Endothelial cell of umbilical vein (primary cell): ENCODE data around the gene CXCR6. TPM values are rescaled to one million over a fixed set of nuclear protein-coding genes. Genes with fewer than 3 reads are reported as not detected.

Experiments used
- BruUV-seq: library from RNA; stranded (reverse); fragments of 400-500 nt; replicated peaks from 2 replicates; lab custom pipeline; 2021; lab: Mats Ljungman, UMichigan
- CTCF ChIA-PET: fragments of 300-600, 350-600 bp; sonication (Branson Sonifier 250); formaldehyde crosslinking; loops from one replicate; lab custom pipeline; 2021; ENCODE audit warnings: antibody characterized with exemption, inconsistent platforms; lab: Charles Lee
- POLR2A ChIA-PET: fragments of 300-600, 350-600 bp; sonication (Branson Sonifier 250); formaldehyde crosslinking; loops from one replicate; lab custom pipeline; 2021; ENCODE audit warnings: antibody characterized with exemption, inconsistent platforms; lab: Charles Lee
- DNase-seq: peaks from one replicate; pipeline ENCODE4 v3.0.0-alpha.2; 2011; ENCODE audit warnings: low read depth, low spot score
- FAIRE-seq: peaks from 2 replicates; lab custom pipeline; 2011; peaks lifted over from hg19 to GRCh38; lab: Jason Lieb, UNC
- H2AFZ ChIP-seq: 2 replicates; pipeline ENCODE4 v1.6.0; 2012; ENCODE audit warnings: low read depth, low read length, control low read depth, inconsistent platforms
- H3K27ac ChIP-seq: 2 replicates; pipeline ENCODE4 v1.5.1; 2011; ENCODE audit warnings: low read depth, mild to moderate bottlenecking, control low read depth, low read length, moderate library complexity; ENCODE audit not compliant: insufficient read depth
- H3K27me3 ChIP-seq, 2 experiments: 2 replicates each; pipeline versions ENCODE4 v1.6.0 to v1.6.1; 2011; ENCODE audit warnings: low read length in 2 of 2, mixed read lengths in 1 of 2; ENCODE audit not compliant: control insufficient read depth in 2 of 2, insufficient read depth in 2 of 2
- H3K36me3 ChIP-seq, 2 experiments: 2 replicates in 1 of 2; 3 replicates in 1 of 2; pipeline ENCODE4 v1.5.1; 2011; ENCODE audit warnings: low read length in 2 of 2, mild to moderate bottlenecking in 1 of 2, moderate library complexity in 1 of 2; ENCODE audit not compliant: control insufficient read depth in 2 of 2, insufficient read depth in 2 of 2; ENCODE audit errors: extremely low read depth in 1 of 2
- H3K4me1 ChIP-seq: 3 replicates; pipeline ENCODE4 v1.5.1; 2011; ENCODE audit warnings: mild to moderate bottlenecking, low read length; ENCODE audit not compliant: control insufficient read depth, insufficient read depth; ENCODE audit errors: extremely low read depth
- H3K4me2 ChIP-seq: 2 replicates; pipeline ENCODE4 v1.6.1; 2011; ENCODE audit warnings: low read length, control low read depth, mixed read lengths; ENCODE audit not compliant: insufficient read depth
- H3K4me3 ChIP-seq, 3 experiments: fragments of 200-600 bp in 1 of 3; sonication (generic), shearing (Covaris generic) in 1 of 3; replicated peaks in 1 of 3; 2 replicates each; pipeline ENCODE4 v1.5.1; 2011 to 2016; ENCODE audit warnings: control low read depth in 3 of 3, low read length in 3 of 3, mild to moderate bottlenecking in 2 of 3, inconsistent platforms in 1 of 3, low read depth in 1 of 3, moderate library complexity in 1 of 3; ENCODE audit not compliant: insufficient read depth in 1 of 3
- H3K79me2 ChIP-seq: 2 replicates; pipeline ENCODE4 v1.6.0; 2012; ENCODE audit warnings: low read length, inconsistent platforms; ENCODE audit not compliant: control insufficient read depth, insufficient read depth
- H3K9ac ChIP-seq: replicated peaks from 2 replicates; pipeline ENCODE3; 2011; ENCODE audit warnings: low read length, control low read depth; ENCODE audit not compliant: insufficient read depth; ENCODE audit errors: extremely low read depth
- H3K9me1 ChIP-seq: replicated peaks from 3 replicates; pipeline ENCODE4 v1.6.0; 2011; ENCODE audit warnings: mild to moderate bottlenecking, low read length; ENCODE audit not compliant: control insufficient read depth, insufficient read depth; ENCODE audit errors: extremely low read depth
- H3K9me3 ChIP-seq: replicated peaks from 2 replicates; pipeline ENCODE4 v1.5.1; 2012; ENCODE audit warnings: low read length, inconsistent platforms; ENCODE audit not compliant: control insufficient read depth, insufficient read depth
- H4K20me1 ChIP-seq: replicated peaks from 2 replicates; pipeline ENCODE3; 2011; ENCODE audit warnings: mild to moderate bottlenecking, low read length; ENCODE audit not compliant: control insufficient read depth, insufficient read depth; ENCODE audit errors: extremely low read depth
- EZH2 ChIP-seq: IDR thresholded peaks from 2 replicates; pipeline ENCODE4 v1.6.1; 2012; ENCODE audit warnings: borderline replicate concordance, low read depth, mild to moderate bottlenecking, moderate library complexity, low read length, inconsistent platforms; ENCODE audit not compliant: severe bottlenecking
- FOS ChIP-seq: IDR thresholded peaks from 2 replicates; pipeline ENCODE4 v1.6.1; 2011; ENCODE audit warnings: mild to moderate bottlenecking, low read length, moderate library complexity, borderline replicate concordance; ENCODE audit not compliant: insufficient read depth
- GATA2 ChIP-seq: IDR thresholded peaks from 2 replicates; pipeline ENCODE4 v1.7.0; 2011; ENCODE audit warnings: low read depth, mild to moderate bottlenecking, moderate library complexity, mixed read lengths, low read length; ENCODE audit not compliant: insufficient read length, insufficient read depth
- JUN ChIP-seq: IDR thresholded peaks from 2 replicates; pipeline ENCODE4 v1.6.1; 2011; ENCODE audit warnings: borderline replicate concordance, low read depth; ENCODE audit not compliant: insufficient read length, insufficient read depth
- MYC ChIP-seq: IDR thresholded peaks from one replicate; pipeline ENCODE4 v1.6.1; 2011; ENCODE audit warnings: mild to moderate bottlenecking, low read depth, low read length
- POLR2A ChIP-seq: IDR thresholded peaks from 2 replicates; pipeline ENCODE4 v1.6.1; 2012; ENCODE audit warnings: low read depth, mild to moderate bottlenecking, control low read depth, low read length
- POLR2AphosphoS5 ChIP-seq: IDR thresholded peaks from 2 replicates; pipeline ENCODE4 v1.6.1; 2012; ENCODE audit warnings: low read depth, mild to moderate bottlenecking, control low read depth, low read length, moderate library complexity; ENCODE audit not compliant: insufficient read depth
- dilution Hi-C: fragments of 300-500 bp; cut with MboI; formaldehyde crosslinking; loops from one replicate; pipeline ENCODE4 v1.15.0; 2019; ENCODE audit warnings: low sequenced_read_pairs; ENCODE audit not compliant: extremely low pct_ligation_motif_present
- intact Hi-C: fragments of 100-400 bp; cut with micrococcal nuclease; formaldehyde crosslinking; loops from one replicate; pipeline ENCODE4 v1.10.0; 2022
- polyA plus RNA-seq, 4 experiments: library from polyadenylated mRNA; depleted of rRNA in 3 of 4; stranded (reverse) in 3 of 4; unstranded in 1 of 4; fragments of >200 nt; gene quantifications; 2 replicates each; pipeline versions ENCODE4 v1.2.1 to v1.2.3, GENCODE V29; 2011 to 2012; ENCODE audit warnings: missing spikeins in 1 of 4
- total RNA-seq: library from RNA; stranded (reverse); gene quantifications from 2 replicates; pipeline ENCODE4 v1.2.3, GENCODE V29; 2021
- TF ChIP-seq, protein P1 (sequence below), 2 donors: IDR thresholded peaks; 1 replicate in 1 of 2; 2 replicates in 1 of 2; pipeline ENCODE4 v1.5.1; 2011; ENCODE audit warnings: low read length in 2 of 2, mild to moderate bottlenecking in 2 of 2, moderate library complexity in 2 of 2, control low read depth in 1 of 2, inconsistent platforms in 1 of 2, low read depth in 1 of 2; ENCODE audit not compliant: insufficient read depth in 1 of 2; ENCODE audit errors: extremely low read depth in 1 of 2
- TF ChIP-seq, protein P2 (sequence below): IDR thresholded peaks from 2 replicates; pipeline ENCODE4 v1.6.1; 2011; ENCODE audit not compliant: insufficient read depth, insufficient read length

The CXCR6 gene
- total and polyA plus RNA-seq, 2 donors (not counting 3 experiments of a cell fraction or from before 2014, with no cell fraction given) = not detected

DNA sequence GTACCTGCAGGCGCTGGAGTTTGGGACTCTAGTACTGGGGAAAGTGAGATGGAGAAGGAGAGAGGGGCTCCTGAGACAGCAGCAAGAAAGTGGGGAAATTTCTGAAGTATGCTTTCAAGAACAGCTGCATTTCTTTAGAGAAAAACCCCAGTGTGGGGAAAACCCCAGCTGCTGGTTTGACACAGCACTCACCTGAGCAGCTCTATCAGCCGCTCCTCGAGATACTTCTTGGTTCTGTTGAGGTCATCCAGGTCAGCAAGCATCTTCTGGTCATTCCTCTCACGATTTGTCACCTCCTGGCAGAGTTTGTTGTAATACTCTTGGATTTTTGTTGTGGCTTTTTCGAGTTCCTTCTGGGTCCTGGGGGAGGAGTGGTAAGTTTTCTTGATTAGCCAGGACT lies 18.8 kb downstream of the CXCR6 start:
- Histone ChIP-seq H3K27me3 (no peaks in the 10 kb centered on the region), H3K9ac (no peak overlapping the region), H3K79me2 (no peaks in the 10 kb centered on the region), H2AFZ (no peak overlapping the region), H3K4me3 (no peak overlapping the region), H3K4me1 (no peaks in the 10 kb centered on the region), H4K20me1 (no peaks in the 10 kb centered on the region), H3K27ac (no peak overlapping the region), H3K36me3 (peaks cover 27 to 61% of the 10 kb centered on the region in 2 experiments), H3K9me1 (no peaks in the 10 kb centered on the region), H3K9me3 (no peaks in the 10 kb centered on the region), H3K4me2 (no peak overlapping the region)
- dilution Hi-C loops = no loop called here
- intact Hi-C loops = no loop called here
- TF ChIP-seq EZH2 (no peak), POLR2A (no peak), GATA2 (no peak), FOS (no peak), JUN (no peak), POLR2AphosphoS5 (no peak), MYC (no peak)
- TF ChIP-seq, protein P1, sequence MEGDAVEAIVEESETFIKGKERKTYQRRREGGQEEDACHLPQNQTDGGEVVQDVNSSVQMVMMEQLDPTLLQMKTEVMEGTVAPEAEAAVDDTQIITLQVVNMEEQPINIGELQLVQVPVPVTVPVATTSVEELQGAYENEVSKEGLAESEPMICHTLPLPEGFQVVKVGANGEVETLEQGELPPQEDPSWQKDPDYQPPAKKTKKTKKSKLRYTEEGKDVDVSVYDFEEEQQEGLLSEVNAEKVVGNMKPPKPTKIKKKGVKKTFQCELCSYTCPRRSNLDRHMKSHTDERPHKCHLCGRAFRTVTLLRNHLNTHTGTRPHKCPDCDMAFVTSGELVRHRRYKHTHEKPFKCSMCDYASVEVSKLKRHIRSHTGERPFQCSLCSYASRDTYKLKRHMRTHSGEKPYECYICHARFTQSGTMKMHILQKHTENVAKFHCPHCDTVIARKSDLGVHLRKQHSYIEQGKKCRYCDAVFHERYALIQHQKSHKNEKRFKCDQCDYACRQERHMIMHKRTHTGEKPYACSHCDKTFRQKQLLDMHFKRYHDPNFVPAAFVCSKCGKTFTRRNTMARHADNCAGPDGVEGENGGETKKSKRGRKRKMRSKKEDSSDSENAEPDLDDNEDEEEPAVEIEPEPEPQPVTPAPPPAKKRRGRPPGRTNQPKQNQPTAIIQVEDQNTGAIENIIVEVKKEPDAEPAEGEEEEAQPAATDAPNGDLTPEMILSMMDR (IDR thresholded peaks at IDR 0.05; ENCODE audit: extremely low read depth in 1 of 2, insufficient read depth in 1 of 2, low read depth in 1 of 2, low read length in 2 of 2) = no peak
- TF ChIP-seq, protein P2, sequence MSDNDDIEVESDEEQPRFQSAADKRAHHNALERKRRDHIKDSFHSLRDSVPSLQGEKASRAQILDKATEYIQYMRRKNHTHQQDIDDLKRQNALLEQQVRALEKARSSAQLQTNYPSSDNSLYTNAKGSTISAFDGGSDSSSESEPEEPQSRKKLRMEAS = no peak
- ChIA-PET POLR2A (no interaction called here), CTCF (interaction anchor here (1.4 to 1.7 kb wide), 2 partner anchors 15 to 115 kb away, joined by 4 to 5 read pairs; no protein-coding TSS in a partner anchor)
- DNase-seq = no peak
- BruUV-seq = no TSS peak
- no peak for FAIRE-seq
